Measurements from ENCODE around the gene DDX20. TPM values are rescaled to one million over a fixed set of nuclear protein-coding genes. Genes with fewer than 3 reads are reported as not detected.

DDX20 gene
- polyA plus RNA-seq, 1 experiment, result 12.3 TPM

GRCh38 chr1:111776391-111776790, 20.7 kb downstream of the DDX20 start:
- ChIA-PET POLR2A (no interaction called here), CTCF (no interaction called here)
- Histone ChIP-seq H3K27ac (ENCODE audit: low read depth, low read length) (no peak overlapping the region), H3K27me3 (ENCODE audit: control insufficient read depth, insufficient read depth, low read length) (no peaks in the 10 kb centered on the region), H3K9me3 (ENCODE audit: control insufficient read depth, insufficient read depth, low read length) (no peaks in the 10 kb centered on the region), H3K4me3 (ENCODE audit: low read depth, low read length) (no peak overlapping the region)
- DNase-seq (ENCODE audit: low read depth, low spot score), result peak; percentile 6
- no peak for TF ChIP-seq CTCF (IDR thresholded peaks at IDR 0.05; ENCODE audit: low read depth, low read length)

DNA sequence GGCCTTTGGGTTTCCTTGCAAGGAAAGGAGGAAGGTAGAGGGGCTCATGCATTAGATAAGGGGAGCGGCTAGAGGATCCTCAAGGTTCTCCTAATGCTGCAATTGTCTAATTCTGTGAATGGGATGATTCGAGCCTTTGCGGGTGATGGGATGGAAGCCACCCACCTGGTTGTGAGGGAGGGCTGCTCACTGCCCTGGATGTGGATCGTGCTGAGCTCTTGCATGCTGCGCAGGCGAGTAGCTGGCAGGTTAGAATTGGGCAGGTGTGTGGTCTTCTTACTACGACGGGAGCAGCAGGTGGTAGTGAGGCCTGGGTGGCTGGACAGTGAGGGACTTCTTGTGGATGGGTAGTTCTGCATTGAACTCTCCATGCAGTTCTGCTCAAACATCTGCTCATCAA, 21.2 kb downstream of the DDX20 start:
- ChIA-PET POLR2A (no interaction called here), CTCF (interaction anchor here (0.7 kb wide), 1 partner anchor 22 kb away, joined by 3 read pairs; no protein-coding TSS in a partner anchor)
- no peaks in the 10 kb centered on the region for H3K9me3 ChIP-seq (ENCODE audit: control insufficient read depth, insufficient read depth, low read length)
- no peaks in the 10 kb centered on the region for H3K27me3 ChIP-seq (ENCODE audit: control insufficient read depth, insufficient read depth, low read length)
- DNase-seq (ENCODE audit: low read depth, low spot score), result no peak
- H3K27ac ChIP-seq (ENCODE audit: low read depth, low read length), result no peak overlapping the region
- TF ChIP-seq CTCF (IDR thresholded peaks at IDR 0.05; ENCODE audit: low read depth, low read length), result no peak
- no peak overlapping the region for H3K4me3 ChIP-seq (ENCODE audit: low read depth, low read length)

- POLR2A ChIA-PET, result no interaction called here
- CTCF ChIA-PET, result interaction anchor here (0.7 kb wide), 1 partner anchor 23 kb away, joined by 3 read pairs; no protein-coding TSS in a partner anchor
Measured at GRCh38 chr1:111777301-111777700, 21.6 kb downstream of the DDX20 start.

GRCh38 chr1:111778066-111778465, 22.4 kb downstream of the DDX20 start:
- DNase-seq (ENCODE audit: low read depth, low spot score), result no peak
- POLR2A ChIA-PET, result no interaction called here
- H3K4me3 ChIP-seq (ENCODE audit: low read depth, low read length), result no peak overlapping the region
- CTCF ChIA-PET, result no interaction called here
- no peak for TF ChIP-seq CTCF (IDR thresholded peaks at IDR 0.05; ENCODE audit: low read depth, low read length)
- H3K27me3 ChIP-seq (ENCODE audit: control insufficient read depth, insufficient read depth, low read length), result peaks cover 2% of the 10 kb centered on the region
- no peaks in the 10 kb centered on the region for H3K9me3 ChIP-seq (ENCODE audit: control insufficient read depth, insufficient read depth, low read length)
- no peak overlapping the region for H3K27ac ChIP-seq (ENCODE audit: low read depth, low read length)

More at GRCh38 chr1:111777301-111777700, 21.6 kb downstream of the DDX20 start:
- Histone ChIP-seq H3K27ac (ENCODE audit: low read depth, low read length) (no peak overlapping the region), H3K9me3 (ENCODE audit: control insufficient read depth, insufficient read depth, low read length) (no peaks in the 10 kb centered on the region), H3K4me3 (ENCODE audit: low read depth, low read length) (no peak overlapping the region), H3K27me3 (ENCODE audit: control insufficient read depth, insufficient read depth, low read length) (peaks cover 2% of the 10 kb centered on the region)
- no peak for DNase-seq (ENCODE audit: low read depth, low spot score)
- TF ChIP-seq CTCF (IDR thresholded peaks at IDR 0.05; ENCODE audit: low read depth, low read length), result no peak

DNA sequence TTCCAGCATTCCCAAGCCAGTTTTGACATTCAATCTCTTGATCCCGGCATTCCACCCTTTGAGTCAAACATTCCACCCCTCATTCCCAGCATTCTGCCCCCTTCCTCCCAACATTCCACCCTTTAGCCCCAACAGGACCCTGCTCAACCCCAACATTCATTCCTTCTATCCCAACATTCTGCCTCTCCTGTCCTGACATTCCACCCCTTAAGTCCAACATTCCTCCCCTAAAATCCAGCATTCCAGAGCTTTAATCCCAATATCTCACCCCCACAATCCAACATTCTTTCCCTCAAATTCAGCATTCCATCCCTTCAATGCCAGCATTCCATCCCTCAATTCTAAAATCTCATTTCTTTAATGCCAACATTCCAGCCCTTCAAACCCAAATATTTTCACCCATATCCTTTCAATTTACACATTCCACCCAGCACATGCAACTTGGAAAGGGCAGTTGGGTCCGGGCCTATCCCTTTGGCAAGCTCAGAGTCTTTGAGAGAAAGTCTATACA, 22.9 kb downstream of the DDX20 start:
- H3K9me3 ChIP-seq (ENCODE audit: control insufficient read depth, insufficient read depth, low read length), result no peaks in the 10 kb centered on the region
- H3K27ac ChIP-seq (ENCODE audit: low read depth, low read length), result no peak overlapping the region
- no peak for DNase-seq (ENCODE audit: low read depth, low spot score)
- no peak overlapping the region for H3K4me3 ChIP-seq (ENCODE audit: low read depth, low read length)
- CTCF ChIA-PET, result no interaction called here
- POLR2A ChIA-PET, result no interaction called here
- no peak for TF ChIP-seq CTCF (IDR thresholded peaks at IDR 0.05; ENCODE audit: low read depth, low read length)
- peaks cover 2% of the 10 kb centered on the region for H3K27me3 ChIP-seq (ENCODE audit: control insufficient read depth, insufficient read depth, low read length)
